Esophagus (tissue), 2 donors: Measurements from ENCODE around the gene CASQ2. TPM values are rescaled to one million over a fixed set of nuclear protein-coding genes. Genes with fewer than 3 reads are reported as not detected.

Experiments used
- H3K27ac ChIP-seq, 2 donors: one replicate each; pipeline ENCODE4 v1.5.1; 2013; ENCODE audit warnings: low read depth in 2 of 2, mild to moderate bottlenecking in 2 of 2, inconsistent platforms in 1 of 2, low read length in 1 of 2, moderate library complexity in 1 of 2
- H3K27me3 ChIP-seq, 2 donors: one replicate each; pipeline ENCODE4 v1.6.1; 2013; ENCODE audit warnings: low read length in 2 of 2, control low read depth in 1 of 2, mild to moderate bottlenecking in 1 of 2; ENCODE audit not compliant: insufficient read depth in 2 of 2, control insufficient read depth in 1 of 2
- H3K36me3 ChIP-seq, 2 donors: one replicate each; pipeline ENCODE4 v1.6.1; 2013; ENCODE audit warnings: low read length in 1 of 2; ENCODE audit not compliant: control insufficient read depth in 2 of 2, insufficient read depth in 2 of 2
- H3K4me1 ChIP-seq, 2 donors: one replicate each; pipeline ENCODE4 v1.6.1; 2013; ENCODE audit warnings: low read length in 1 of 2; ENCODE audit not compliant: control insufficient read depth in 2 of 2, insufficient read depth in 2 of 2
- H3K4me3 ChIP-seq, 2 donors: one replicate each; pipeline ENCODE4 v1.5.1; 2013; ENCODE audit warnings: low read length in 2 of 2, mild to moderate bottlenecking in 2 of 2, low read depth in 1 of 2, moderate library complexity in 1 of 2
- H3K9me3 ChIP-seq, 2 donors: one replicate each; pipeline ENCODE4 v1.6.1; 2013; ENCODE audit warnings: mild to moderate bottlenecking in 2 of 2, low read depth in 1 of 2, low read length in 1 of 2, moderate library complexity in 1 of 2; ENCODE audit not compliant: control insufficient read depth in 2 of 2, insufficient read depth in 1 of 2
- WGBS, 2 donors: extraction: QIAGEN DNeasy Blood & Tissue Kit; methylation state at CpG; one replicate each; pipeline ENCODE4 v1.1.7; 2013; 5-methylcytosine and 5-hydroxymethylcytosine counted together
- polyA plus RNA-seq, 2 donors: library from polyadenylated mRNA; stranded (reverse); fragments of 200-250 nt; gene quantifications; one replicate each; pipeline ENCODE4 v1.2.3, GENCODE V29; 2013
- donor health status: healthy with polysubstance abuse.
- donor health status: Bipolar disorder and iron deficiency.

CASQ2 gene
- polyA plus RNA-seq, 2 donors: 2.2 to 6.7 TPM

- H3K27ac ChIP-seq: peak overlapping the region; percentile 31 to 45
Measured at GRCh38 chr1:115676498-115677181, 91.9 kb downstream of the CASQ2 start.

GRCh38 chr1:115672224-115673009 is 96.1 kb downstream of the CASQ2 start:
- Histone ChIP-seq H3K27me3 (no peaks in the 10 kb centered on the region), H3K9me3 (peaks cover 0 to 2% of the 10 kb centered on the region in 2 donors), H3K4me1 (peaks cover 2 to 16% of the 10 kb centered on the region in 2 donors), H3K27ac (no peak overlapping the region), H3K36me3 (peaks cover 3 to 4% of the 10 kb centered on the region in 2 donors), H3K4me3 (no peak overlapping the region)
- WGBS, 2 donors: 82 to 84% methylated on average over 13 of the region's 13 CpGs

More at GRCh38 chr1:115676498-115677181, 91.9 kb downstream of the CASQ2 start:
- peaks cover 7 to 11% of the 10 kb centered on the region in 2 donors for H3K4me1 ChIP-seq
- H3K27me3 ChIP-seq: no peaks in the 10 kb centered on the region
- 46 to 51% methylated on average over 7 of the region's 7 CpGs for WGBS, 2 donors
- no peaks in the 10 kb centered on the region for H3K9me3 ChIP-seq
- H3K4me3 ChIP-seq: no peak overlapping the region
- H3K36me3 ChIP-seq: peaks cover 0 to 3% of the 10 kb centered on the region in 2 donors

- WGBS, 2 donors: 53 to 58% methylated on average over 19 of the region's 19 CpGs
- H3K4me3 ChIP-seq: no peak overlapping the region
- peaks cover 3 to 5% of the 10 kb centered on the region in 2 donors for H3K36me3 ChIP-seq
- H3K27ac ChIP-seq: peak overlapping the region; percentile 39 to 80
- H3K27me3 ChIP-seq: no peaks in the 10 kb centered on the region
- peaks cover 0 to 2% of the 10 kb centered on the region in 2 donors for H3K9me3 ChIP-seq
- peaks cover 2 to 19% of the 10 kb centered on the region in 2 donors for H3K4me1 ChIP-seq
Measured at GRCh38 chr1:115671176-115671934, 97.2 kb downstream of the CASQ2 start.

- WGBS, 2 donors: 45 to 48% methylated on average over 14 of the region's 14 CpGs
- Histone ChIP-seq H3K4me1 (peaks cover 2 to 20% of the 10 kb centered on the region in 2 donors), H3K4me3 (no peak overlapping the region), H3K27me3 (no peaks in the 10 kb centered on the region), H3K36me3 (peaks cover 3 to 5% of the 10 kb centered on the region in 2 donors), H3K9me3 (peaks cover 0 to 2% of the 10 kb centered on the region in 2 donors), H3K27ac (peak overlapping the region; percentile 39 to 80)
Measured at GRCh38 chr1:115670476-115671175, 97.9 kb downstream of the CASQ2 start.

- Histone ChIP-seq H3K27ac (no peak overlapping the region), H3K4me1 (peaks cover 4 to 26% of the 10 kb centered on the region in 2 donors), H3K27me3 (no peaks in the 10 kb centered on the region), H3K36me3 (peaks cover 3 to 5% of the 10 kb centered on the region in 2 donors), H3K4me3 (no peak overlapping the region), H3K9me3 (peaks cover 0 to 2% of the 10 kb centered on the region in 2 donors)
- WGBS, 2 donors: 70 to 86% methylated on average over 1 of the region's 1 CpG
Measured at GRCh38 chr1:115669886-115670285, 98.6 kb downstream of the CASQ2 start.

GRCh38 chr1:115669002-115669673 is 99.4 kb downstream of the CASQ2 start:
- Histone ChIP-seq H3K4me3 (no peak overlapping the region), H3K4me1 (peaks cover 4 to 26% of the 10 kb centered on the region in 2 donors), H3K36me3 (peaks cover 3 to 6% of the 10 kb centered on the region in 2 donors), H3K9me3 (peaks cover 0 to 2% of the 10 kb centered on the region in 2 donors), H3K27me3 (no peaks in the 10 kb centered on the region), H3K27ac (no peak overlapping the region)
- WGBS, 2 donors: 89 to 91% methylated on average over 5 of the region's 5 CpGs

- peaks cover 4 to 26% of the 10 kb centered on the region in 2 donors for H3K4me1 ChIP-seq
- H3K27ac ChIP-seq: no peak overlapping the region
- H3K27me3 ChIP-seq: no peaks in the 10 kb centered on the region
- WGBS, 2 donors: 74 to 84% methylated on average over 1 of the region's 1 CpG
- no peak overlapping the region for H3K4me3 ChIP-seq
- H3K36me3 ChIP-seq: peaks cover 3 to 12% of the 10 kb centered on the region in 2 donors
- peaks cover 0 to 2% of the 10 kb centered on the region in 2 donors for H3K9me3 ChIP-seq
Measured at GRCh38 chr1:115668579-115668978, 99.9 kb downstream of the CASQ2 start.

GRCh38 chr1:115666702-115667101 is 101.8 kb downstream of the CASQ2 start:
- Histone ChIP-seq H3K4me1 (peaks cover 4 to 24% of the 10 kb centered on the region in 2 donors), H3K9me3 (peaks cover 0 to 2% of the 10 kb centered on the region in 2 donors), H3K4me3 (no peak overlapping the region), H3K27me3 (no peaks in the 10 kb centered on the region), H3K27ac (peak overlapping the region in 1 of 2 donors; percentile 24), H3K36me3 (peaks cover 3 to 14% of the 10 kb centered on the region in 2 donors)
- WGBS, 2 donors: 46 to 69% methylated on average over 4 of the region's 4 CpGs
